Activated naive CD8-positive, alpha-beta T cell (primary cell): ENCODE measurements around the gene PODN.

Experiments
- H3K27ac Mint-ChIP-seq: one replicate; pipeline ENCODE4 v1.8.0; 2021; ENCODE audit warnings: mixed read lengths
- H3K27me3 Mint-ChIP-seq: one replicate; pipeline ENCODE4 v1.8.0; 2021; ENCODE audit warnings: mixed read lengths
- H3K36me3 Mint-ChIP-seq: one replicate; pipeline ENCODE4 v1.8.0; 2021; ENCODE audit warnings: mixed read lengths
- H3K4me1 Mint-ChIP-seq: one replicate; pipeline ENCODE4 v1.8.0; 2021; ENCODE audit warnings: low read depth, mixed read lengths
- H3K4me3 Mint-ChIP-seq: one replicate; pipeline ENCODE4 v1.8.0; 2021; ENCODE audit warnings: mild to moderate bottlenecking, mixed read lengths
- H3K9me3 Mint-ChIP-seq: one replicate; pipeline ENCODE4 v1.8.0; 2021; ENCODE audit warnings: low read depth, mixed read lengths

The PODN gene

GRCh38 chr1:53134042-53134485, 72.1 kb downstream of the PODN start:
- Mint-ChIP-seq H3K27me3 (no peaks in the 10 kb centered on the region), H3K4me1 (no peaks in the 10 kb centered on the region), H3K4me3 (no peak overlapping the region), H3K27ac (no peak overlapping the region), H3K9me3 (peaks cover 6% of the 10 kb centered on the region), H3K36me3 (peaks cover 5% of the 10 kb centered on the region)
